SW480 (cell line): Measurements from ENCODE around the gene OR2W3.
"Not testable (repeated sequence)": the region's sequence is repeated elsewhere in the genome, so short reads cannot be mapped to it uniquely, and the experiment has no call there.

Experiments
- DNase-seq: peaks from one replicate; pipeline ENCODE4 v3.0.0-alpha.2; 2016; ENCODE audit warnings: low spot score

OR2W3 gene

GRCh38 chr1:247919952-247920351, 24.6 kb downstream of the OR2W3 start, which contains the start of gene OR2T8:
Gene OR2T8, plus strand, starts transcription at chr1:247920252. Its CDS starts 766 bp downstream, at chr1:247921018.
- DNase-seq, result no peak

GRCh38 chr1:247923941-247924340, 28.6 kb downstream of the OR2W3 start:
- no peak for DNase-seq

GRCh38 chr1:247924868-247925267, 29.5 kb downstream of the OR2W3 start, which contains the start of gene OR2AJ1:
Gene OR2AJ1, plus strand, starts transcription at chr1:247924889. Its CDS starts 8,880 bp downstream, at chr1:247933769.
- no peak for DNase-seq

- no peak for DNase-seq
Observed at GRCh38 chr1:247933989-247934388, 38.6 kb downstream of the OR2W3 start.

GRCh38 chr1:247935781-247936180, 40.4 kb downstream of the OR2W3 start:
- DNase-seq, result no peak

- DNase-seq, result no peak
Observed at GRCh38 chr1:247936415-247936814, 41.0 kb downstream of the OR2W3 start.

GRCh38 chr1:247936965-247937734, 41.8 kb downstream of the OR2W3 start:
- not testable (repeated sequence) for DNase-seq

GRCh38 chr1:247942624-247943023, 47.2 kb downstream of the OR2W3 start:
- no peak for DNase-seq
